RKO (cell line): ENCODE results near the gene NCOA3.

ENCODE experiments used
- DNase-seq: peaks from one replicate; pipeline ENCODE4 v3.0.0-alpha.2; 2016; ENCODE audit warnings: low spot score

NCOA3 gene

DNA sequence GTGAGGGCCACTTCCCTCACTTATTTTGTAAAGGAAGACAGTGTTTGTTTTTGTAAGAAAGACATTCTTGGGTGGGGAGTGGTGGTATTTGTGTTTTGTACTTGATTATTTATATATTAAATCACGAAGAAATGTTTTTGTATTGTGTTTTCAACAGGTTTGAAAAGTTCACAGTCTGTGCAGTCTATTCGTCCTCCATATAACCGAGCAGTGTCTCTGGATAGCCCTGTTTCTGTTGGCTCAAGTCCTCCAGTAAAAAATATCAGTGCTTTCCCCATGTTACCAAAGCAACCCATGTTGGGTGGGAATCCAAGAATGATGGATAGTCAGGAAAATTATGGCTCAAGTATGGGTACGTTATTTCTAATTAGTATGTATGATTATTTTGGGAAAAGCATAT lies 137.2 kb downstream of the NCOA3 start:
- no peak for DNase-seq

DNA sequence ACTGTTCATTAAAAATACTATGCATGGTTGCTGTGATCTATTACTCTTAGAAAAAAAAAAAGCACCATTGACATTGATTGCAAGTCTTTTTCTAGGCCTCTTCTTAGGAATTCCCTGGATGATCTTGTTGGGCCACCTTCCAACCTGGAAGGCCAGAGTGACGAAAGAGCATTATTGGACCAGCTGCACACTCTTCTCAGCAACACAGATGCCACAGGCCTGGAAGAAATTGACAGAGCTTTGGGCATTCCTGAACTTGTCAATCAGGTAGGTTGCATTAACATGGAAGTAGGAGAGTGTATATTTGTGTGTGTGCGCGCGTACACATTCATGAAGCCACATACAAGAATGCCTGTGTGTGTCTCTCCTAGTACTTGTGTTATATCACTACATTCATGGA lies 140.4 kb downstream of the NCOA3 start:
- DNase-seq: no peak

DNA sequence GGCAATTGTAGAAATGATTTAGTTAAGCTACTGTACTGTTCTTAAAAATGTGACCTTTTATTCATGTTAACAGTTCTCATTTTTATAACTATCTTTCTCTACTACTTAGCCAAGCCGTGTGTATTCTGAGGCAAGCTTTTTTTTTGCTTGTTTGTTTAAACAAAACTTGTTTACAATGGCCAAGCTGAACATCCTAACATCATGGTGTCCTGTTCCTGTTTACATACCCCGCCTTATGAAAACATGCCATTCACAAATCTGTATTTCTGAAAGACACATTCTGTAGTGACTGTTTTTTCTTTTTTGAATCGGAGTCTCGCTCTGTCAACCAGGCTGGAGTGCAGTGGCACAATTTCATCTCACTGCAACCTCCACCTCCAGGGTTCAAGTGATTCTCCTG lies 140.9 kb downstream of the NCOA3 start:
- DNase-seq: no peak

DNA sequence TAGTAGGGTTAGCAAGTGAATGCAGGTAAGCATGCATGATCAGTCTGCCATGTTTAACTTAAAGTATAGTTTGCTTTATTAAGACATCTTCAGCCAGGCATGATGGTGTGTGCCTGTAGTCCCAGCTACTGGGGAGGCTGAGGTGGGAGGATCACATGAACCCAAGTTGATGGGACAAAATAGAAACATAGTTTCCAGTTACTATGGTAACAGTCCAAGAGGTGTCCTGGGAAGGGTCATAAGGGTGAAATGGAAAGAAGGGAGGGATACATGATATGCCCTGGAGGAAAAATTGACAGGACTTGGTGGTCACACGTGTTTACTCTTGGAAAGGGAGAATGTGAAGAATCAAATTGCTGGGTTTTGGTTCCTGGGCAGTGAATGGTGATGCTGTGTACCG lies 143.9 kb downstream of the NCOA3 start:
- no peak for DNase-seq

DNA sequence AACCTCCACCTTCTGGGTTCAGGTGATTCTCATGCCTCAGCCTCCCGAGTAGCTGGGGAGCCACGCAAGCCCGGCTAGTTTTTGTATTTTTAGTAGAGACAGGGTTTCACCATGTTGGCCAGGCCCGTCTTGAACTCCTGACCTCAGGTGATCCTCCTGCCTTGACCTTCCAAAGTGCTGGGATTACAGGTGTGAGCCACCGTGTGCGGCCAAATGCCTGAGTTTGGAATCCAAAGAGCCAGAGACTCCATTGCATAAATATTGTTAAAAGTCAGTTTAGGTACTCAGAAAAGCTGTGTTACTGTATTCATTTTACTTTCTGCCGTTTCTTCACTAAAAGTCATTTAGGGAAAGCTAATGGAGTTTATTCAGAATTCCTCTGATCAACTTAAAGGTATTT lies 146.3 kb downstream of the NCOA3 start:
- DNase-seq: no peak

DNA sequence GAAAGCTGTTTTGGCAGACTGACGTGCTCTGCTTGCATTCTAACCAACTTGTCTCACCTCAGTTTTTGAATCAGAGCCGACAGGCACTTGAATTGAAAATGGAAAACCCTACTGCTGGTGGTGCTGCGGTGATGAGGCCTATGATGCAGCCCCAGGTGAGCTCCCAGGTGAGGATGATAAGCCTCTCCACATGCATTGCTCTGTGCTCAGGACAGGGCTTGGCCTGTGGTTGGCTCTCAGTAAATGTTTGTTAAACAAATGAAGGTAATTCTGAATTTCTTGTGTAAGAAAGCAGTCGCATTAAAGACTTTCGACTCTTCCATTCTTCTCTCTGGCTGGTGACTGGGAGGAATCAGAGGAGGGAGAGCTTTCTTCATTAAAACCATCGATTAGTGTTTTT lies 147.3 kb downstream of the NCOA3 start:
- DNase-seq: no peak

DNA sequence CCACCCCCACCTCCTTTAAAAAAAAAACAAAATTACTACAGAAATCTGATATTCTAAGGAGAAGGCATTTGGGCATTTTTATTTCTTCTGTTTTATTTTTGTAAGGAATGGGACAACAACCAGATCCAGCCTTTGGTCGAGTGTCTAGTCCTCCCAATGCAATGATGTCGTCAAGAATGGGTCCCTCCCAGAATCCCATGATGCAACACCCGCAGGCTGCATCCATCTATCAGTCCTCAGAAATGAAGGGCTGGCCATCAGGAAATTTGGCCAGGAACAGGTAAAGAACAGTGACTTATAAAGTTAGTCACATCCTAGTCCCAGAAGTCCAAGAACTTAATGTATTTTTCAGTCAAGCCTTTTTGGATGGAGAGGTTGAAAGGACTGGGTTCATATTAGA lies 150.6 kb downstream of the NCOA3 start:
- DNase-seq: no peak

DNA sequence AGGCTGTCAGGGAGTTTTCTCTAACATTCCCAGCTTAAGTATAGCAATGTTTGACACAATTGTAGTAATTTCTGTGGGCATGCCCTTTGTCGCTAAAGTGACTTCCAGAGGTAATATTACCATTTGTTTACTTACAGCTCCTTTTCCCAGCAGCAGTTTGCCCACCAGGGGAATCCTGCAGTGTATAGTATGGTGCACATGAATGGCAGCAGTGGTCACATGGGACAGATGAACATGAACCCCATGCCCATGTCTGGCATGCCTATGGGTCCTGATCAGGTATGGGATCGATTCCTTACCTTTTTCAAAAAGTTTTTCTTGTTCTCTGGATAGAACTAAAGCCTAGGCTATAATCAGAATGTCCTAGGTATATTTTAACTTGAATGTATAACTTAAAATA lies 151.1 kb downstream of the NCOA3 start:
- no peak for DNase-seq

DNA sequence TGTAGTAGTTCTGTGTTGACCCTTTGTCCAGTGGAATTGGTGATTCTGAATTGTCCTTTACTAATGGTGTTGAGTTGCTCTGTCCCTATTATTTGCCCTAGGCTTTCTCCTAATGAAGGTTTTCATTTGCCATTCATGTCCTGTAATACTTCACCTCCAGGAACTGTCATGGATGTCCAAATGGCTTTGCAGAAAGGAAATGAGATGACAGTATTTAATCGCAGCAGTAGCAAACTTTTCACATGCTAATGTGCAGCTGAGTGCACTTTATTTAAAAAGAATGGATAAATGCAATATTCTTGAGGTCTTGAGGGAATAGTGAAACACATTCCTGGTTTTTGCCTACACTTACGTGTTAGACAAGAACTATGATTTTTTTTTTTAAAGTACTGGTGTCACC lies 152.2 kb downstream of the NCOA3 start:
- DNase-seq: no peak

DNA sequence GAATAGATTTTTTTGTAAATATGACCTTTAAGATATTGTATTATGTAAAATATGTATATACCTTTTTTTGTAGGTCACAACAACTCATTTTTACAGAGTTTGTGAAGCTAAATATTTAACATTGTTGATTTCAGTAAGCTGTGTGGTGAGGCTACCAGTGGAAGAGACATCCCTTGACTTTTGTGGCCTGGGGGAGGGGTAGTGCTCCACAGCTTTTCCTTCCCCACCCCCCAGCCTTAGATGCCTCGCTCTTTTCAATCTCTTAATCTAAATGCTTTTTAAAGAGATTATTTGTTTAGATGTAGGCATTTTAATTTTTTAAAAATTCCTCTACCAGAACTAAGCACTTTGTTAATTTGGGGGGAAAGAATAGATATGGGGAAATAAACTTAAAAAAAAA lies 152.7 kb downstream of the NCOA3 start:
- no peak for DNase-seq

DNA sequence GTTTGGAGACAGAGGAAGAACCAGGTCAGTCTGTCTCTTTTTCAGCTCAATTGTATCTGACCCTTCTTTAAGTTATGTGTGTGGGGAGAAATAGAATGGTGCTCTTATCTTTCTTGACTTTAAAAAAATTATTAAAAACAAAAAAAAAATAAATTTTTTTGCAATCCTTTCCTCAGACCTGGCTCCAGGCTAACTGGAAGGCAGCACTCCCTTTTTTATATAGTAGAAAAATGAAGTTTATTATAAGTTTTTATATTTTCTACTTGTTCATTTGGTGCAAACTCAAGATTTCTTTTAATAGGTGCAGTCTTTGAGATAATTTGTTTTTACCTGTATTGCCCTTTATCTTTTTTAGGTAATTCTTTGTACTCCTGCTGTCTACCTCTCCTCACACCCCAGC lies 153.9 kb downstream of the NCOA3 start:
- DNase-seq: no peak

DNA sequence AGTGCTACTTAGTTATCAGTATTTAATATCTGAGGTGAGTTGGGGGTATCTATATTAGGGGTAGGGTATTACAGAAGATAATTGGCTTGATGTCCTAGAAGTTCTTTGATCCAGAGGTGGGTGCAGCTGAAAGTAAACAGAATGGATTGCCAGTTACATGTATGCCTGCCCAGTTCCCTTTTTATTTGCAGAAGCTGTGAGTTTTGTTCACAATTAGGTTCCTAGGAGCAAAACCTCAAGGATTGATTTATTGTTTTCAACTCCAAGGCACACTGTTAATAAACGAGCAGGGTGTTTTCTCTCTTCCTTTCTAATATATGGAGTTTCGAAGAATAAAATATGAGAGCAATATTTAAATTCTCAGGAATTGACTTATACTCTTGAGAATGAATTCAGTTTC lies 154.6 kb downstream of the NCOA3 start:
- DNase-seq: no peak

DNA sequence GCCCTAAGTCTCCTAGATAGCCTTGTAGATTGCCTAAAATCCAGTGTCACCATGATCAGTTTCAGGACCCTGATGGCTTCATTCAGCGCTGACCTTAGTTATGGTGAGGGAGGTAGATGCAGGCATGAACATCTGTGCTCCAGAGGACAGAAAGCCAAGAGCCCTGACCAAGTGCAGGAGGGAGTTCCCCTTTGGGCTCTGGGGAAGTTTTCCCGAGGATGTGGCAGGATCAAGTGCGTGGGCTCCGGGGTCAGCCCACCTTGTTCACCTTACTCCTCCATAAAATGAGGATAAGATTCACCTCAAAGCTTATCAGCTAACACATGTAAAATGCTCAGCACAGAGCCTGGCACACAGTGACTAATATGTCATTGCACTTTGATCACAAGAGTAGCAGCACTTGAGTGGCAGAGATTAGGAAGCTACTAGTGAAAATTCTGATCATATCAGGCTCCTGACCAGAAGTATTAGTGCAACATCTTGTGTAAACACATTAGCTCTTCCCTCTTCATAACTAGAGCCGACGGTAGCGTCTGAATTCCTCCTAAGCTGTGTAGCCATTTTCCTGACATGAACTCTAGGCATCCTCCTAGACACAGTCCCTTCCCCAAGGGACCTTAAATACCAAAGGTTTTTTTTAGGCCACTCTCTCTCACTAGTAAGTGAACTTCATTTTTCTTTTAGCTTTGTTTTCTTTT lies 158.4 kb downstream of the NCOA3 start:
- no peak for DNase-seq

DNA sequence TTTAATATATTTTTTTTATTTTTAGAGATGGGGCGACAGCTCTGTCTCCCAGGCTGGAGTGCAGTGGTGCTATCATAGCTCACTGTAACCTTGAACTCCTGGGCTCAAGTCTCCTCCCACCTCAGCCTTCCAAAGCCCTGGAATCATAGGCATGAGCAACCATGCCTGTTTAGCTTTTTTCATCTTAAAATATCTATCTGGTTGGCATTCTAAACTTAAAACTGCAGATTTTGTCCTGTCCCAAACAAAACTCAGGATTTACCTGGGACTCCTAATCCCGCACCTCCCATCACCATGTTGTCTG lies 158.9 kb downstream of the NCOA3 start:
- DNase-seq: no peak

DNA sequence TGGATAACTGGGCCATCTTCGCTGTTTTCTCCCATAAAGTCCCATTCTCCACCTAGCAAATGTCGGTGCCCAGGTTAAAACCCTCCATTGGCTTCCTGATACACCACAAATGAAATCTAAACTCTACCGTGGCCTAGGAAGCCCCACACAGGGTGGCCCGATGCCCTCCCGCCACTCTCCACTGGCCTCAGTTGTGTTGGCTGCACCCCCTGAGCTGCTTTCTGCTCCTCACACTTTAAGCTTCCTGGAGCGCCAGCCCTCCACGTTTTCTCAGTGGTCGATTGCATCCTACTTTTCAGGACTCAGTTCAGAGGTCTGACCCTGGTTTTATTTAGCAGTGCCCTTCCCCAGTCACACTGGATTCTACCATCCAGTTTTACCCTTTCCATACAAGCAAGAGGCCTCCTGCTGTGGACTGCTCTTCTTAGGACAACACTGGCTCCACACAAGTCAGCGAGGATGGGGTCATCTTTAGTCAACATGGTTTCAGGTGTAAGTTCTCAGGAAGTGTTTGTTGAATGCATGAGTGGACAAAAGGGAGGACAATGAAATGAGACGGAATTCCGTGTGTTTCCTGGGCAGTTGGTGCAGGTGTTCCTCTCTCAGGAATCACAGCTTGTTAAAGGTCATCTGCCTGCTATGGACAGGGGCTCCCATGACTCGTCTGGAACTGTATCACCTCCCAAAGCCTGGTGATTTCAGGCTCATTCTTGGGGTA lies 159.5 kb downstream of the NCOA3 start:
- DNase-seq: no peak

DNA sequence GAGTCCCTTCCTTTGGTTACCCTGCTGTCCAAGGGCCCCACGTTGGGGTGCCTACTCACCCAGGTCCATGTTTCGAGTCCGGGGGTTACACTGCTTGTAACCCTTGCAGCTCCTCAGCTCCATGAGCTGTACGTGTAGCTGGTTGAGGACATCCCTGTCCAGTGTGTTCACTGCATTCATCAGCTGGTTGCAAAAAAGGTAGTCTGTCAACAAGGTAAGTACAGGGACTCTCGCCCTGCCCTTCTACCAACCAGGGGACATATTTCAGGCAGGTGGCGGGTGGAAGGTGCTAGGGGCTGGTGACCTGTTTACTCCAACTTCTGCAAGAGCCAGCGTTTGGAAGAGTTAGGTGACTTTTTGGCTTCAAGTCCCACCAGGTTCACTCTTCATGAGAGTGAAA lies 160.0 kb downstream of the NCOA3 start:
- DNase-seq: no peak

DNA sequence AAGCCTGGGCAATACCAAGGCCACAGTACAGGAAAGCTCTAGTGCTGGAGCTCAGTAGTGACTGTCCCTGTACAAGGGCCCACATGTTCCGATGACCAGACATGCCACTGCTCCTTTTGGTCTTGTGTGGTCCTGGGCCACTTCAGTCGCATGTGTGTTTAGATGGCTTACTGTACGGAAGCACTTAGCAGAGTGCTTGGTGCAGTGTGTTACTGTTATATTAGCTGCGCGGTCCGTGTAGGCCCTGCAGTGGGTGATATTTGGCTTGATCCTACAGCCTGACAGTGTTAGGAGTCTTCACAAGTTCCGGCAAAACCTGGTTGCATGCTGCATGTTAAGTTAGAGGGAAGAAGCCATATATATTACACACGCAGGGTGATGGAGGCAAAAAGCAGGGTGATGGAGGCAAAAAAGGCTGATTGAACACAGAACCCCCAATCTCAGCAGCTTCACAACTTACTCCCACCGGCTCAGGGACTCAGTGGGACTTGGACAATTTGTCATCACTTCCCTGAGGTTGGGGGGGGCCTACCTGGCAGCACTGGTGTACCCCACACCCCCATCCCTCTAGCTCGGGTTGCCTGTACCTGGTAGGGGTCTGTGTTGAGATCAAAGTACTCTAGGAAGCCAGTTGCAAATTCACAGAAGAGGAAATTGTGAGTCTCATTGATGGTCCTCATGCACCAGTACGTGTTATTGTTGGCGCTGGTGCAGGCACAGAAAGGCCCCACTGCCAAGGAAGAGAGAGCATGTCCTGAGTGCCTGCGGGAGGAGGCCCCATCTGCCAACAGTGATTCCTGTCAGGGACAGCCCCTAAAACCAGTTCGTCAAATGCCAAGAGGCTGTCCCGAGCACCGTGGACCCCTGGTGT lies 161.0 kb downstream of the NCOA3 start:
- no peak for DNase-seq

DNA sequence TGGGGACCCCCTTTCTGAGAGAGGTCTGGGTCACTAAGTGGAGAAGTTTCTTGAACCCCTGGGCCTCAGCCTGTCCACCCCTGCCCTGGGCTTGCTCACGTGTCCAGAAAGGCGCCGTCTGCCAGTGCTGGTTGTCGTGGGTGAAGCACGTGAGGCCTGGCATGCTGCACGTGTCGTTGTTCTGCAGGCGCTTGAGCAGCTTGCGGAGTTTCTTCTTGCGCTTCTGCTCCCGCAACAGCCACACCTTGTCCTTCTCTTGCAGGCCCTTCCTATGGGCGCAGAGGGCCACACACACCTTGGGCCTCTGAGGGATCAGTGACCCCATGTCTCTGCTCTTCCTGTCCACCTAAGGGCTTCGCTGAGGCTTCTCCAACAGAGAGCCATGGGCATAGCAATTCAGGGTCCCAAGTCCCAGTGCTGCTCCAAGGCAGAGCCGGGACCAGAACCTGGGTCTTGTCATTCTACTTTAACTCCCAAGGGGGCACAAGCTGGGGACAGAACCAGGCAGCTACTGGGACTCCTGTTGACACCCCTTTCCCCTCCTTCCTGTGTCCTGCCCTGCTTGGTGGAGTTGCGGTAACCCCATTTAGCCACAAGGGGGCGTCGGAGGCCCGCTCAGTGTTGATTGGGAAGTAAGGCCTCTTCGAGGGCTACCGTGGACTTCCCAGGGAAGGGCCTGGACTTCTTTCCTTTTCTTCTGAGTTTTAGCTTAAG lies 161.8 kb downstream of the NCOA3 start:
- DNase-seq: peak; percentile 72

DNA sequence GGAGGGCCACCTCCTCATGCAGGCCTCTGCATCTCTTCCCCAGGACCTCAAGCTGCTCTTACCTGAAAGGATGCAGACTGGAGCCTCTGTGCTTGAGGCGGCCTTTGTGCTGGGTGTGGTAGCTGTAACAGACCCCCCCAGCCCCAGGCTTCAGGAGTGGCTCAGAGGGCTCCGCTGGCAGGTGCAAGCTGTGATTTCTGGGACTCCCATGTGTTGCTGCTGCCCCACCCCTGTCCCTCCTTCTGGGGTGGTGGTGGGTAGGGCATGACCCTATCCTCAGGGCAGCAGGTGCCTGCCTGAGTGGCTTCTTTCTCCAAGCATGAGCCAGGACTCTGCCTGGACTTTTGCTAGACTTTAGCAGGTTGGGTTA lies 162.4 kb downstream of the NCOA3 start:
- DNase-seq: no peak

DNA sequence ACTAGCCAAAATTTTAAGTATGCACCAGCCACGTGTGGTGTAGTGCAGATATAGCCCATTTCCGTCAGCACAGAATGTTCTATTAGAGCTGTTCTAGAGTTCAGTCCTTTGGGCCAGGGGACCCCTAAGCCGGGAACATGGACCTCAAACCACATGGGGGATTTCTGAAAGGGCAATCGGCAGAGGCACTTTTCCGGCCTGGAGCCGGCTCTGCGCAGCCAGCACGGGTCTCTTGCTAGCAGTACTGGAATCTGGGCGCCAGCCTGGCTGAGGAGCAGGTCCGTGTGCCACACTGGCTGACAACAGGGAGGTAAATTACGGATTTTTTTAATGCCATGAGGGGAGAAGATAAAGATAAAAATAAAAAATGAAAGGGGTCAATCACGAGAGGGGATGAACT lies 163.1 kb downstream of the NCOA3 start:
- no peak for DNase-seq

DNA sequence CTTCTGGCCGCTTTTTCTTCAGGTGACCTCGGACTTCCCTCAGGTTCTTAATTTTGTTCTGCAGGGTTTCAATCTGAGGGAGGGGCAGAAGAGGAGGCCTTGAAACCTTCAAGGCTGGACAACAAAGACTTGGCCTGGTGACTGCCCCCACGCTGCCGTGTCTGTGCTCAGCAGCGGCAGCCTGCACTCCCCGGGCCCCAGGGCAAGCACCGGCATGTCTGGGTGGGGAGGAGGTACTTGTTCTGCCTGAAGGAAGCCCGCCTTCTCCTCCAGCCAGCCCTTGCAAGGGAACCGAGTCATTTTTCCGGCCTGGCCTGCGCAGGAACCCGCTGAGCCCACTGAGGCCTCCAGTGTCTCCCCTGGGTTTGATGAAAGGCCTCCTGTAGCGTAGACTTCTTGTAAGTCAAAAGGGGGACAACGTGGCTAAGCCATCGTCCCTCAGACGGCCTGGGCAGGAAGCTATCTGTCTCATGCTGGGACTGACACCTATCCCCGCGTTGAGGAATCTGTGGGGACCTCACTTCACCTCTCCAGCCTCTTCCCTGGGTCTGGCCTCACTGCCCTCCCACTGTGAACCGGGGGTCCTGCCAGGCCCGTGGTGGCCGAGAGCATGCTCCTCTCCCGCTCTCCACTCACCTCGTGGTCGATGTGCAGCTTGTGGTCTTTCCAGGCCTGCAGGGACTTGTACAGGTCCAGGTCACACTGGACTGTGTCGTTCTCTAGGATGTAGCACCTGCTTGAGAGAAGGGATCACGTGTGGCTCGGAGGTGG lies 163.7 kb downstream of the NCOA3 start:
- DNase-seq: no peak

DNA sequence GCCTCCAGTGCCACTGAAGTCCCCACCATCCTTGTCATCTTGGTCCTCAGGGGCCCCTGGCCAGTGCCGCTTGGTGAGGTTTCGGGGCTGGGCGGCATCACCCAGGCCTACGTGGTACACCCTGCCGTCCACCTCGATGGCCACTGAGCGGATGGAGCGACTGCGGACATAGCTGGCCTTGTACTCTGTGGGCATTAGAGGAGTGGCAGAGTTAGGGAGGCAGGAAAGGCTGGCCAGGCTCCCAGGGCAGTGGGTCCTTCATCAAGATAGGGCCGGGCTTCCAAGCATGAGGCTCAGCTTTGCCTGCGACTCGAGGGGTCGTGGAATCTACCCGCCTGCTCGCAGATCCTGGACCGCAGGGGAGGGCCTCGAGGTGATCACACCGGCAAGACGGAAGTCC lies 164.6 kb downstream of the NCOA3 start:
- no peak for DNase-seq
